Smooth muscle cell (in vitro differentiated cells): ENCODE measurements around the gene PCDHGB2. TPM values are rescaled to one million over a fixed set of nuclear protein-coding genes. Genes with fewer than 3 reads are reported as not detected.
"Not testable (repeated sequence)": the region's sequence is repeated elsewhere in the genome, so short reads cannot be mapped to it uniquely, and the experiment has no call there.

ENCODE experiments used
- DNase-seq: peaks from one replicate; lab custom pipeline; 2025; ENCODE audit not compliant: unreplicated experiment; lab: John Stamatoyannopoulos, UW
- H2AFZ ChIP-seq: fragments of 200-600 bp; sonication (generic); 2 replicates; pipeline ENCODE4 v1.6.0; 2016; ENCODE audit warnings: antibody characterized with exemption, low read depth, mild to moderate bottlenecking
- H3F3A ChIP-seq: fragments of 200-600 bp; sonication (generic); 2 replicates; pipeline ENCODE4 v1.6.0; 2017; ENCODE audit warnings: antibody characterized with exemption, low read depth
- H3K27ac ChIP-seq: fragments of 200-600 bp; sonication (generic); 2 replicates; pipeline ENCODE4 v1.5.1; 2016; ENCODE audit warnings: low read depth, mild to moderate bottlenecking
- H3K27me3 ChIP-seq: fragments of 200-600 bp; sonication (generic); 2 replicates; pipeline ENCODE4 v1.6.1; 2016; ENCODE audit warnings: low read depth, mild to moderate bottlenecking
- H3K36me3 ChIP-seq: fragments of 200-600 bp; sonication (generic); 2 replicates; pipeline ENCODE4 v1.5.1; 2016; ENCODE audit warnings: low read depth
- H3K4me1 ChIP-seq: fragments of 200-600 bp; sonication (generic); 2 replicates; pipeline ENCODE4 v1.5.1; 2016; ENCODE audit warnings: low read depth
- H3K4me2 ChIP-seq: fragments of 200-600 bp; sonication (generic); 2 replicates; pipeline ENCODE4 v1.6.0; 2016; ENCODE audit warnings: mild to moderate bottlenecking
- H3K4me3 ChIP-seq: fragments of 200-600 bp; sonication (generic); 2 replicates; pipeline ENCODE4 v1.5.1; 2016; ENCODE audit warnings: mild to moderate bottlenecking
- H3K79me2 ChIP-seq: fragments of 200-600 bp; sonication (generic); 2 replicates; pipeline ENCODE4 v1.6.0; 2016; ENCODE audit warnings: low read depth, mild to moderate bottlenecking
- H3K9ac ChIP-seq: fragments of 200-600 bp; sonication (generic); 2 replicates; pipeline ENCODE4 v1.6.0; 2016; ENCODE audit warnings: low read depth
- H3K9me3 ChIP-seq: fragments of 200-600 bp; sonication (generic); replicated peaks from 2 replicates; pipeline ENCODE4 v1.5.1; 2016; ENCODE audit warnings: low read depth
- H4K20me1 ChIP-seq: fragments of 200-600 bp; sonication (generic); 2 replicates; pipeline ENCODE4 v1.6.0; 2016; ENCODE audit warnings: low read depth
- CTCF ChIP-seq: fragments of 200-600 bp; sonication (generic); IDR thresholded peaks from 2 replicates; pipeline ENCODE4 v1.5.1; 2017; ENCODE audit warnings: borderline replicate concordance, mild to moderate bottlenecking, antibody characterized with exemption; ENCODE audit not compliant: insufficient read depth, poor library complexity, severe bottlenecking
- WGBS: methylation state at CpG from one replicate; pipeline ENCODE4 v1.1.7; 2016; ENCODE audit warnings: low lambda C conversion rate; 5-methylcytosine and 5-hydroxymethylcytosine counted together
- polyA plus RNA-seq: library from polyadenylated mRNA; unstranded; fragments of >200 nt; fragmentation: Nextera tagmentation; extraction: Ambion mirVana; gene quantifications from 2 replicates; pipeline ENCODE4 v1.2.1, GENCODE V29; 2016
- total RNA-seq: library from RNA; depleted of rRNA; stranded (reverse); fragments of >200 nt; gene quantifications from 2 replicates; pipeline ENCODE4 v1.2.3, GENCODE V29; 2014

Gene PCDHGB2
- total and polyA plus RNA-seq, 2 experiments from 2014 or later = 1.1 TPM; not detected in 1

GRCh38 chr5:141373673-141374317 lies 14.0 kb downstream of the PCDHGB2 start, which contains the start of gene PCDHGA6:
Gene PCDHGA6, plus strand, starts transcription at chr5:141373891. Its CDS starts 193 bp downstream, at chr5:141374084.
- DNase-seq = no peak
- Histone ChIP-seq H3K4me1 (no peaks in the 10 kb centered on the region), H3K27ac (no peak within 1 kb of the TSS), H3K79me2 (no peaks in the 10 kb centered on the region), H3K9me3 (peaks cover 14% of the 10 kb centered on the region), H3K27me3 (no peaks in the 10 kb centered on the region), H3K4me3 (no peak within 1 kb of the TSS), H2AFZ (no peak within 1 kb of the TSS), H3K36me3 (no peaks in the 10 kb centered on the region), H3K9ac (no peak within 1 kb of the TSS), H4K20me1 (no peaks in the 10 kb centered on the region), H3F3A (no peaks in the 10 kb centered on the region), H3K4me2 (no peak within 1 kb of the TSS)
- 95% methylated on average over 27 of the region's 27 CpGs for WGBS
- TF ChIP-seq CTCF = no peak

- Histone ChIP-seq H3K9me3 (peaks cover 14% of the 10 kb centered on the region), H3K27me3 (no peaks in the 10 kb centered on the region), H3F3A (no peaks in the 10 kb centered on the region), H3K9ac (no peak overlapping the region), H3K4me1 (no peaks in the 10 kb centered on the region), H2AFZ (no peak overlapping the region), H4K20me1 (no peaks in the 10 kb centered on the region), H3K36me3 (no peaks in the 10 kb centered on the region), H3K4me2 (no peak overlapping the region), H3K27ac (no peak overlapping the region), H3K79me2 (no peaks in the 10 kb centered on the region), H3K4me3 (no peak overlapping the region)
- no peak for DNase-seq
- no peak for TF ChIP-seq CTCF
- 90% methylated on average over 14 of the region's 14 CpGs for WGBS
These were observed 14.8 kb downstream of the PCDHGB2 start for GRCh38 chr5:141374627-141375026.

- not testable (repeated sequence) for H3K4me2 ChIP-seq, H3K4me1 ChIP-seq, H3K27me3 ChIP-seq, H3K27ac ChIP-seq, H4K20me1 ChIP-seq, H3F3A ChIP-seq, H3K36me3 ChIP-seq, H2AFZ ChIP-seq, H3K9ac ChIP-seq, H3K79me2 ChIP-seq, DNase-seq, H3K4me3 ChIP-seq
- H3K9me3 ChIP-seq = peaks cover 14% of the 10 kb centered on the region
- WGBS = 96% methylated on average over 35 of the region's 48 CpGs
These were observed 15.8 kb downstream of the PCDHGB2 start for GRCh38 chr5:141375444-141376155.

GRCh38 chr5:141382469-141383294 lies 22.9 kb downstream of the PCDHGB2 start, which contains the start of gene PCDHGA7:
Gene PCDHGA7, plus strand, starts transcription at chr5:141382742. Its CDS starts 158 bp downstream, at chr5:141382900.
- Histone ChIP-seq H3K4me2 (no peak within 1 kb of the TSS), H3K27ac (no peak within 1 kb of the TSS), H2AFZ (no peak within 1 kb of the TSS), H3K36me3 (no peaks in the 10 kb centered on the region), H4K20me1 (no peaks in the 10 kb centered on the region), H3K79me2 (no peaks in the 10 kb centered on the region), H3K9me3 (no peaks in the 10 kb centered on the region), H3K27me3 (no peaks in the 10 kb centered on the region), H3F3A (no peaks in the 10 kb centered on the region), H3K4me1 (no peaks in the 10 kb centered on the region), H3K9ac (no peak within 1 kb of the TSS), H3K4me3 (no peak within 1 kb of the TSS)
- WGBS = 95% methylated on average over 37 of the region's 37 CpGs
- no peak for DNase-seq
- TF ChIP-seq CTCF = no peak
